T-helper 2 cell (primary cell): Measurements from ENCODE around the gene COPS7A.
"Not testable (repeated sequence)": the region's sequence is repeated elsewhere in the genome, so short reads cannot be mapped to it uniquely, and the experiment has no call there.

Experiments used
- DNase-seq, 5 experiments: peaks; one replicate each; pipeline versions ENCODE4 v3.0.0 to v3.0.0-alpha.2; 2012 to 2022

COPS7A gene

GRCh38 chr12:6701078-6701768, 22.6 kb upstream of the COPS7A start:
- DNase-seq: no peak

- DNase-seq: peak in 1 of 5 experiments; percentile 30
Measured at GRCh38 chr12:6703631-6704030, 20.2 kb upstream of the COPS7A start.

- DNase-seq: not testable (repeated sequence)
Measured at GRCh38 chr12:6708351-6708750, 15.5 kb upstream of the COPS7A start.

GRCh38 chr12:6708960-6709394, 14.9 kb upstream of the COPS7A start:
- DNase-seq: peak in 1 of 5 experiments; percentile 56

GRCh38 chr12:6716031-6716873, 7.6 kb upstream of the COPS7A start:
- DNase-seq: not testable (repeated sequence)

GRCh38 chr12:6716874-6717437, 6.9 kb upstream of the COPS7A start:
- DNase-seq: no peak

- no peak for DNase-seq
Measured at GRCh38 chr12:6722863-6723262, 983 bp upstream of the COPS7A start.

- peak in 1 of 5 experiments; percentile 7 for DNase-seq
Measured at GRCh38 chr12:6724409-6724797, 557 bp downstream of the COPS7A start.

GRCh38 chr12:6725350-6725749, 1.5 kb downstream of the COPS7A start:
- DNase-seq: no peak

- no peak for DNase-seq
Measured at GRCh38 chr12:6729186-6729585, 5.3 kb downstream of the COPS7A start.

- no peak for DNase-seq
Measured at GRCh38 chr12:6730169-6730568, 6.3 kb downstream of the COPS7A start.

GRCh38 chr12:6734506-6735387, 10.9 kb downstream of the COPS7A start:
- no peak for DNase-seq

- peak in 2 of 5 experiments; percentile 5 to 39 for DNase-seq
Measured at GRCh38 chr12:6735448-6736191, 11.8 kb downstream of the COPS7A start.

- no peak for DNase-seq
Measured at GRCh38 chr12:6736754-6737153, 12.9 kb downstream of the COPS7A start.

- DNase-seq: not testable (repeated sequence)
Measured at GRCh38 chr12:6742080-6742479, 18.2 kb downstream of the COPS7A start.

- no peak for DNase-seq
Measured at GRCh38 chr12:6742834-6743233, 19.0 kb downstream of the COPS7A start.

- DNase-seq: not testable (repeated sequence)
Measured at GRCh38 chr12:6743300-6743699, 19.5 kb downstream of the COPS7A start.

- peak in 1 of 5 experiments; percentile 43 for DNase-seq
Measured at GRCh38 chr12:6745741-6746525, 22.1 kb downstream of the COPS7A start.

GRCh38 chr12:6747216-6747615, 23.4 kb downstream of the COPS7A start:
- no peak for DNase-seq

GRCh38 chr12:6748761-6749160, 24.9 kb downstream of the COPS7A start:
- DNase-seq: no peak

- DNase-seq: no peak
Measured at GRCh38 chr12:6750506-6750905, 26.7 kb downstream of the COPS7A start.
